Neural cell (in vitro differentiated cells): Measurements from ENCODE around the gene ASMT. TPM values are rescaled to one million over a fixed set of nuclear protein-coding genes. Genes with fewer than 3 reads are reported as not detected.
A peak's percentile ranks its signal among the peaks of the same experiment; 100 is the strongest.

ENCODE experiments used
- H2AFZ ChIP-seq: fragments of 200-600, 300-800 bp; sonication (generic), shearing (Covaris generic); 2 replicates; pipeline ENCODE4 v1.6.0; 2014; ENCODE audit warnings: low read depth, mild to moderate bottlenecking, antibody characterized with exemption, low read length, moderate library complexity
- H3F3A ChIP-seq: fragments of 200-600 bp; shearing (Covaris generic); 2 replicates; pipeline ENCODE4 v1.6.1; 2016; ENCODE audit warnings: mild to moderate bottlenecking, moderate library complexity, mixed read lengths, antibody characterized with exemption, low read length; ENCODE audit not compliant: insufficient read depth, poor library complexity, severe bottlenecking
- H3K27ac ChIP-seq: fragments of 200-600, 300-800 bp; sonication (generic), shearing (Covaris generic); 2 replicates; pipeline ENCODE4 v1.5.1; 2014; ENCODE audit warnings: mild to moderate bottlenecking, low read length, moderate library complexity
- H3K27me3 ChIP-seq: fragments of 300-800, 200-600 bp; sonication (generic), shearing (Covaris generic); 2 replicates; pipeline ENCODE4 v1.6.0; 2014; ENCODE audit warnings: mild to moderate bottlenecking, low read depth, low read length, moderate library complexity; ENCODE audit not compliant: insufficient read depth
- H3K36me3 ChIP-seq: fragments of 300-800, 200-600 bp; sonication (generic), shearing (Covaris generic); 2 replicates; pipeline ENCODE4 v1.5.1; 2014; ENCODE audit warnings: mild to moderate bottlenecking, antibody characterized with exemption, low read length, moderate library complexity; ENCODE audit not compliant: insufficient read depth
- H3K4me2 ChIP-seq: fragments of 300-800, 200-600 bp; sonication (generic), shearing (Covaris generic); 2 replicates; pipeline ENCODE4 v1.6.0; 2014; ENCODE audit warnings: mild to moderate bottlenecking, low read length
- H3K4me3 ChIP-seq: fragments of 300-800, 200-600 bp; sonication (generic), shearing (Covaris generic); 2 replicates; pipeline ENCODE4 v1.5.1; 2014; ENCODE audit warnings: mild to moderate bottlenecking, low read length, moderate library complexity
- H3K79me2 ChIP-seq: fragments of 200-600 bp; shearing (Covaris generic); replicated peaks from 2 replicates; pipeline ENCODE4 v1.6.0; 2014; ENCODE audit warnings: mild to moderate bottlenecking, low read length, moderate library complexity; ENCODE audit not compliant: insufficient read depth
- H3K9ac ChIP-seq: fragments of 300-800, 200-600 bp; sonication (generic), shearing (Covaris generic); 2 replicates; pipeline ENCODE4 v1.6.1; 2016; ENCODE audit warnings: mild to moderate bottlenecking, low read length, mixed read lengths
- H3K9me2 ChIP-seq: fragments of 200-600 bp; shearing (Covaris generic); 2 replicates; pipeline ENCODE4 v1.6.1; 2016; ENCODE audit warnings: mild to moderate bottlenecking, low read length, mixed read lengths; ENCODE audit not compliant: insufficient read depth
- H3K9me3 ChIP-seq: fragments of 200-600, 300-800 bp; sonication (generic), shearing (Covaris generic); 2 replicates; pipeline ENCODE4 v1.6.1; 2016; ENCODE audit warnings: mild to moderate bottlenecking, mixed run types, low read length, moderate library complexity, mixed read lengths
- H4K20me1 ChIP-seq: fragments of 200-600 bp; shearing (Covaris generic); 2 replicates; pipeline ENCODE4 v1.6.1; 2016; ENCODE audit warnings: mild to moderate bottlenecking, mixed run types; ENCODE audit not compliant: insufficient read depth
- CTCF ChIP-seq: fragments of 450-650 bp; IDR thresholded peaks from 2 replicates; pipeline ENCODE4 v1.5.1; 2014; ENCODE audit warnings: antibody characterized with exemption, mild to moderate bottlenecking, moderate library complexity; ENCODE audit not compliant: poor library complexity, severe bottlenecking
- EP300 ChIP-seq: fragments of 450-650 bp; conservative IDR thresholded peaks from 2 replicates; pipeline ENCODE4 v1.6.1; 2014; ENCODE audit warnings: antibody characterized with exemption, mild to moderate bottlenecking, moderate library complexity; ENCODE audit not compliant: poor library complexity, severe bottlenecking
- EZH2 ChIP-seq: fragments of 200-600, 300-800 bp; shearing (Covaris generic), sonication (generic); IDR thresholded peaks from 2 replicates; pipeline ENCODE4 v1.6.1; 2014; ENCODE audit warnings: antibody characterized with exemption, low read length, borderline replicate concordance, mild to moderate bottlenecking; ENCODE audit not compliant: insufficient read depth, poor library complexity, severe bottlenecking
- MXI1 ChIP-seq: fragments of 450-650 bp; conservative IDR thresholded peaks from 2 replicates; pipeline ENCODE4 v1.6.1; 2014; ENCODE audit warnings: antibody characterized with exemption, mild to moderate bottlenecking; ENCODE audit not compliant: poor library complexity, severe bottlenecking
- POLR2AphosphoS5 ChIP-seq: IDR thresholded peaks from 2 replicates; pipeline ENCODE4 v1.6.1; 2012
- RAD21 ChIP-seq: fragments of 450-650 bp; conservative IDR thresholded peaks from 2 replicates; pipeline ENCODE4 v1.6.1; 2014; ENCODE audit warnings: antibody characterized with exemption, mild to moderate bottlenecking, moderate library complexity
- REST ChIP-seq: IDR thresholded peaks from 2 replicates; pipeline ENCODE4 v1.6.1; 2012; ENCODE audit warnings: borderline replicate concordance
- SMC3 ChIP-seq: fragments of 450-650 bp; conservative IDR thresholded peaks from 2 replicates; pipeline ENCODE4 v1.6.1; 2014; ENCODE audit warnings: antibody characterized with exemption, mild to moderate bottlenecking, moderate library complexity; ENCODE audit not compliant: poor library complexity
- TAF1 ChIP-seq: IDR thresholded peaks from 2 replicates; pipeline ENCODE4 v1.6.1; 2012; ENCODE audit warnings: low read depth
- polyA plus RNA-seq: library from polyadenylated mRNA; depleted of rRNA; stranded (reverse); fragments of >200 nt; gene quantifications from 2 replicates; pipeline ENCODE4 v1.2.3, GENCODE V29; 2014

ASMT gene
- polyA plus RNA-seq, 1 donor from 2014 or later, result 1.8 TPM

DNA sequence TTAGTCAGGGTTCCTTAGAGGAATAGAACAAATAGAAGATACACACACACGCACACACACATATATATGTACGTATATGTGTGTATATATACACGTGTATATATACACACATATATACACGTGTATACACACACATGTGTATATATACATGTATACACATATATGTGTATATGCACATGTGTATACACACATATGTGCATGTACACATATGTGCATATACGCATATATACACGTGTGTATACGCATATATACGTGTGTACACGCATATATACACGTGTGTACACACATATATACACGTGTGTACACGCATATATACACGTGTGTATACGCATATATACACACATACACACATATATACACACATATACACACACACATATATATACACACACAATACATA, 41.5 kb downstream of the ASMT start:
- no peak overlapping the region for H3K4me3 ChIP-seq
- no peaks in the 10 kb centered on the region for H3K9me2 ChIP-seq
- H3K27ac ChIP-seq, result no peak overlapping the region
- H3K79me2 ChIP-seq, result no peaks in the 10 kb centered on the region
- H3K4me2 ChIP-seq, result no peak overlapping the region
- no peak overlapping the region for H3K9ac ChIP-seq
- no peaks in the 10 kb centered on the region for H4K20me1 ChIP-seq
- H3K27me3 ChIP-seq, result no peaks in the 10 kb centered on the region
- no peaks in the 10 kb centered on the region for H3K36me3 ChIP-seq
- H3K9me3 ChIP-seq, result no peaks in the 10 kb centered on the region
- H2AFZ ChIP-seq, result no peak overlapping the region
- H3F3A ChIP-seq, result peaks cover 3% of the 10 kb centered on the region
- no peak for TF ChIP-seq CTCF
- no peak for TF ChIP-seq RAD21
- TF ChIP-seq REST, result no peak
- no peak for TF ChIP-seq MXI1
- TF ChIP-seq POLR2AphosphoS5, result no peak

DNA sequence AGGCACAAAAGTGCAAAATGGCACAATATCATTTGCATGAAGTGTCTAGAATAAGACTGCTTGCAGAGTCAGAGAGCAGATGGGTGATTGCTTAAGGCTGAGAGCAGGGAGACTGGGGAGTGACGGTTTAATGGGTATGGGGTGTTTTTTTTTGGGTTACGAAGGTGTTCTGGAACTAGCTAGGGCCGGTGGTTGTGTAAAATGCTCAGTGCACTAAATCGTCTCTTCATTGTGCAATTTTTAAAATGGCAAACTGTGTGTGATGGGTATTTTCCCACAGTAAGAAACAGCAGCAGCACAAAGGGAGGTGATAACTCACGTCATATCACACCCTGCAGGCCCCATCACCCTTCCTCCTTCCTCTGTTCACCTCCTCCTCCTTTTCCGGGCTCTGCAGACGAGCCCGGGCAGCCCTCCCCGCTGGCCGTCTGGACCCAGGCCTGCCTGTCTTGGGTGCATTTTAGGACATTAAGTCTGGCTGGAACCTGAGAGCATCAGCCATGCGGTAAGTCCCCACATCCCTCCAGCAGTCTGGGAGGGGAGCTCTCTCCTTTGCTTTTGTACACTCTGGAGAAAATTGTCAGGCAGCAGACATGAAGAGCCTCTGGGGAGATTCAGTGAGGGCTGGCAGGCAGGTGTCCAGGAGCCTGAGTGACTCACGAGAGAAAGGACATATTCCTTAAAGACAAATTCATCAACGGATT, 42.7 kb downstream of the ASMT start:
- H4K20me1 ChIP-seq, result no peaks in the 10 kb centered on the region
- H3K9ac ChIP-seq, result peak overlapping the region; percentile 72
- H3K9me3 ChIP-seq, result no peaks in the 10 kb centered on the region
- H3K27me3 ChIP-seq, result no peaks in the 10 kb centered on the region
- H3K4me3 ChIP-seq, result peak overlapping the region; percentile 50
- no peak for TF ChIP-seq EZH2
- TF ChIP-seq CTCF, result peak; percentile 80
- TF ChIP-seq REST, result peak; percentile 28
- TF ChIP-seq POLR2AphosphoS5, result peak; percentile 9
- TF ChIP-seq SMC3, result peak; percentile 80
- peak; percentile 82 for TF ChIP-seq EP300
- TF ChIP-seq MXI1, result no peak
- TF ChIP-seq RAD21, result peak; percentile 84
- no peak for TF ChIP-seq TAF1
- H2AFZ ChIP-seq, result peak overlapping the region; percentile 91
- peak overlapping the region; percentile 98 for H3K27ac ChIP-seq
- H3K4me2 ChIP-seq, result peak overlapping the region; percentile 17
- no peaks in the 10 kb centered on the region for H3K9me2 ChIP-seq
- no peaks in the 10 kb centered on the region for H3K79me2 ChIP-seq
- H3F3A ChIP-seq, result peaks cover 3% of the 10 kb centered on the region
- no peaks in the 10 kb centered on the region for H3K36me3 ChIP-seq
